Colon (tissue), 2 donors: ENCODE data around the gene ZFAND6.

Experiments
- FAIRE-seq: peaks from 2 replicates; lab custom pipeline; 2012; peaks lifted over from hg19 to GRCh38; lab: Jason Lieb, UNC
- donor health status: control.
- donor health status: control.

Gene ZFAND6

DNA sequence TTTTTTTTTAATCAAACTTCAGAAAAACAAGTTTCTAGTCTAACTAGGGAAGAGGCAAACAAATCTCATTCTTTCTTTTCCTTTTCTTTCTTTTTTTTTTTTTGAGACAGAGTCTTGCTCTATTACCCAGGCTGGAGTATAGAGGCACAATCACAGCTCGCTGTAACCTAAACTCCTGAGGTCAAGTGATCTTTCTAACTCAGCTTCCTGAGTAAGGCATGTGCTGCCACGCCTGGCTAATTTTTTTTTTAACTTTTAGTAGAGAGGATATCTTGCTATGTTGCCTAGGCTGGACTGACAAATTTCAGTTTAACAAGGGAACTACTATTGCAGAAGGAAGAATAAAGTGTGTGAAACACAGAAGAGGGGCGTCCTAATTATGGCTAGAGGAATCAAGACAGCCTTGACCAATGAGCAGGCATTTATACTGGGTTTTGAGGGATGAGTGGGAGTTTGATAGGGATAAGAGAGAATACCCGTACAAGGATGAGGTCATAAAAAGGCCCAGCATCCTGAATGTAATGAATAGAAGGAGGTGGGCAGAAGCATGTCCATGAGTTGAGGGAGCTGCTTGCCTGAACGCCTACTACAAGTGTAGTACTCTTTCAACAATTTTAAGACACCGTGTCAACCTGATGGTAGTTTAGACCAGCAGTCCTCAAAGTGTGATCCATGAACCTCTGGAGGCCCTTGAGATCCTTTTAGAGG, 6.7 kb upstream of the ZFAND6 start:
- no peak for FAIRE-seq

GRCh38 chr15:80055933-80056332, 3.5 kb upstream of the ZFAND6 start:
- no peak for FAIRE-seq

DNA sequence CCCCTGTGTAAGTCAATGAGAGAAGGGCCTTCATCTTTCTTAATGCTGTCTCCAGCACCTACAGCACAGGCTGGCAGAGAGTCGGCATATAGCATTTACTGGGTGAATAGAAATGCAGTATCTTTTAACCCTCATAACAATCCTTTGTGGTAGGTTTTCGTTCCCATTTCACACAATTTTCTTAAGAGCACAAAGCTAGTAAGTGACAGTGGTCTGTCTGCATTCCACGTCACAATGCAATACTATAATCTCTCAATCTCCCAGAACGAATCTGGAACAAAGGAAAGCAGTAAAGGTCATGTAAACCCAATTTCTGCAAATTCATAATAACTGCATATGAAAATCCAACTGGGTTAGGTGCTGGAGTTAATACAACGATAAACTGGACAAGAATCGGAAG, 1.4 kb upstream of the ZFAND6 start:
- no peak for FAIRE-seq

- no peak for FAIRE-seq
Observed at GRCh38 chr15:80059786-80060355, 395 bp downstream of the ZFAND6 start.

DNA sequence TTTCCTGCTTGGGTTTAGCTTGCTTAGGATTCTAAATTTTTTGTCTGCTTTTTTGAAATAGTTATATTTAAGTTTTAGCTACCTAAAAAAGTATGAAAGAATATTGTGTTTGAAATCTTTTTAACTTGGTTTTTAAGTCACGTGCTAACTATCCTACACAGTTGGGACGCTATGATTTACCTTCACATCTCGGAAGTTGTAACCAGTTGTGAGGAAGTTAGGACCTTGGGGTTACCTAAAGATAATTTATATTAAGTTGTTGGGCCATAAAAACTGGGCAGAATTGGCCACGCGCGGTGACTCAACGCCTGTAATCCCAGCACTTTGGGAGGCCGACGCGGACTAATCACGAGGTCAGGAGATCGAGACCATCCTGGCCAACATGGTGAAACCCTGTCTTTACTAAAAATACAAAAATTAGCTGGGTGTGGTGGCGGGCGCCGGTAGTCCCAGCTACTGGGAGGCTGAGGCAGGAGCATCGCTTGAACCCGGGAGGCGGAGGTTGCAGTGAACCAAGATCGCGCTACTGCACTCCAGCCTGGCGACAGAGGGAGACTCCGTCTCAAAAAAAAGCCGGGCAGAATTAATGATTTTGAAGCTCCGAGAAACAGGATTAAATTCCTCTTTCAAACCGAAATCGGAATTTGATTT, 1.0 kb downstream of the ZFAND6 start:
- no peak for FAIRE-seq

DNA sequence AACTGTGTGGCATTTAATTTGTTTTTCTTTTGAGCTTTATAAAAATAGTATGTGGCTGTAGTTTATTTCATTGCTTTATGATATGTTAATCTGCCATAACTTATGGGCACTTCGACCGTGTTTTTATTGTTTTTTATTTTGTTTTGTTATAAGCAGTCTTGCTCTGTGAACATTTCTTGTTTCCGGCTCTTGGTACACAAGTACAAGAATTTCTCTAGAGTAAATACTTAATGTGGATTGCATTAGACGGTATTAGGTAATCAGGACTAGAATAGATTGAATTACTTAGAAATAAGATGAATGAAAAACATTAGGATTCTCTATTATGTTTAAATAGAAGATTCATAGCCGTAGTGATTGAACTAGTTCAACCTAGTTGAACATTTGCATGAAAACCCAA, 2.1 kb downstream of the ZFAND6 start:
- peak; percentile 31 for FAIRE-seq

DNA sequence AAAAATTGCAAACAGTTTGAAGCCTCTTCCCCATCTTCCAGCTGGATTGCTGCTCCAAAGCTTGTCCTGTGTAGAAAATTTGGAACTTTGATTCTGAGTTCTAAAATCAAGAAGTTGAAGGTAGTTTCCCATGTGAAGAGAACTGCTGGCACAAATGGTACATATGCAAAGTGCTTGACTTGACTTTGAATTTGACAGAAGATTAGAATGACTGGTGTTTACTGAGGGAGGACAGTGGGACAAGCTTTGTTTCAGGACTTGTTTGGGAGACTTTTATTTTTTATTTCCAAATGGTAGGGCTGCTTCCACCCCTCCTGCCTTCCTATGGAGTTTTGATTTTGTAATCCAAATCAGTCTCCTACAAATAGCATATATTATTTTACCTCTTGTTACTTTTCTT, 7.4 kb downstream of the ZFAND6 start:
- no peak for FAIRE-seq

DNA sequence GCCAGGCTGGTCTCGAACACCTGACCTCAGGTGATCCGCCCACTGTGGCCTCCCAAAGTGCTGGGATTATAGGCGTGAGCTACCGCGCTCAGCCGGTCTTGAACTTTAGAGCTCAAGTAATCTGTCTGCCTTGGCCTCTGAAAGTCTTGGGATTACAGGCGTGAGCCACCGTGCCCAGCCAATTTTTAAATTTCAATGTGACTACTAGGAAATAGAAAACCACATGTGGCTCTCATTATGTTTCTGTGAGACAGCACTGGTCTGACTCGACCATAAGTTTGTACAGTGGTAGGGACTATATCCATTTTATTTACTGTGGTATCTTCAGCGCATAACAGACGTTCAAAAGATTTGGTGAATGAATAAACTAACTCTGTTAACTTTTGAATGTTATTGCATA, 9.1 kb downstream of the ZFAND6 start:
- FAIRE-seq, result no peak

- FAIRE-seq, result no peak
Observed at GRCh38 chr15:80070840-80071239, 11.4 kb downstream of the ZFAND6 start.

- no peak for FAIRE-seq
Observed at GRCh38 chr15:80071652-80072051, 12.2 kb downstream of the ZFAND6 start.

- peak; percentile 80 for FAIRE-seq
Observed at GRCh38 chr15:80072285-80072994, 13.0 kb downstream of the ZFAND6 start.

DNA sequence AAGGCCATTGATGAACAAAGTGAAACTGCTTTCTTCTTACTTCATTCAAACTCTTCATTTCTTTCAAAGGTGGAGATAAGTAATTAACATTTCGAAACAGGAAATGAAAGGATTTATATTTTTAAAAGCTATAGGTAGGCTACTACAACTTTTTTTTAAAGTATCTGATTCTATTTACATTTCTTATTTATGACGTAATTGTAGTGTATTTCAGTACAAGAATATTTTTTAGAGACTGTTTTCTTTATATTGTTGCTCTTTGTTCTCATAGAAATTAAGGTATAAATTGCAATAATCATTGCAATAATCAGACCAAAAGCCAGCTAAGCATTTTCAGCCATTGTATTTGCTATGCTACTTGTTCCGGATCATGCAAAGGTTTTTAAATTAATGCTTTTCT, 13.7 kb downstream of the ZFAND6 start:
- FAIRE-seq, result no peak

DNA sequence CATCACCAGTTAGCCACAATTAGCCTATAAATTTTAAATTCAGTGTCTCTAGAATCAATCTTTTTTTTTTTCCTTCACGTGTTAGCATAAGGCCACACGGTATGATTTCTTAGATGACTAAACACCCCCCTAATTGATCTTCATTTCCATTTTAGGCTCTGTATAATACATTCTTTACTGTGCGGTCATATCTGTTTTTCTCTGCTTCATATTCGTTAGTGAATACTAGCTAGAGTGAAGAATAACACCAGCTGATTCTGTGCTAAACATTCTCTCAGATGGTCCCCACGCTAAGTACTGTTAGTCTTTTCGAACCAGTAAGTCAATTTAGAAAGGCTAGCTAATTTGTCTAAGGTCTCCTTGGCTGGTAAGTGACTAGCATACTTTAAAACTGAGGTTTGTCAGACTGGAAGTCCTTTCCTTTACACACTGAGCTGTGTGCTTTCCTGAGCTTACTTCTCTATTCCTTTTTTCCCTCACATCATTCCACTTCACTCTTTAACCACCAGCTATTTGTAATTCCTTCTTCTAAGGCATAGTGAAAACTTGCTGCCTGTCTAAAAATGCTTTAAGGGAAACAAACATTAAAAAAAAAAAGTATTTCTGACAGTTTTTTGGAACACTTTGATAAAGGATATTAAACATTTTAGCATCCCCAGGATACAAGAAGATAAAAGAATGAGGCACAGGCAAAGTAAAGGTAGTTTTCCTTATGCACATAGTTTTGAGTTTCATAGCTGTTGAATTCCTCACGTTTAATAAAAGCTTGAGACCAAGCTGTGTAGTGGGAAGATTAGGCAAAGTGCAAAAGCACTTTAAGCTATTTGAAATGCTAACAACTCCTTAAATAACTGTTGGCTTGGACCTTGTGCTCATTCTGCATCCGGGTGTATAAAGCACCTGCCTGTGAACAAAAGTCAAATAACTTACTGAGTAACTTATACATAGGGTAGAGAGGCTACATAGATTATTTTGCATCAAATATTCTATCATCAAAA, 17.1 kb downstream of the ZFAND6 start:
- no peak for FAIRE-seq

DNA sequence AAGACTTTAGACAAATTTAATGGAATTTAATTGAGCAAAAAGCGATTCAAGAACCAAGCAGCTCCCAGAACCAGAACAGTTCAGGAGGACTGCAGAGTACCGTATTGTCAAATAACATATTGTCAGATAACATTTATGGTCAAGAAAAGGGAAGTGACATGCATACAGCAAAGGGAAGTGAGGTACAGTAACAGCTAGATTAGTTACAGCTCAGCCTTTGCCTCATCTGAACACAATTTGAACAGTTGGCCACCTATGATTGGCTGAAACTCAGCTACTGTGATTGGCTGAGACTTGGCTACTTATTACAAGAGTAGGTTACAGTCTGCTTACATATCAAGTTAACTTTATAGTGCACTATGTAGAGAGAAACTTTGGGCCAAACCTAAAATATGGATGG, 21.9 kb downstream of the ZFAND6 start:
- FAIRE-seq, result no peak

DNA sequence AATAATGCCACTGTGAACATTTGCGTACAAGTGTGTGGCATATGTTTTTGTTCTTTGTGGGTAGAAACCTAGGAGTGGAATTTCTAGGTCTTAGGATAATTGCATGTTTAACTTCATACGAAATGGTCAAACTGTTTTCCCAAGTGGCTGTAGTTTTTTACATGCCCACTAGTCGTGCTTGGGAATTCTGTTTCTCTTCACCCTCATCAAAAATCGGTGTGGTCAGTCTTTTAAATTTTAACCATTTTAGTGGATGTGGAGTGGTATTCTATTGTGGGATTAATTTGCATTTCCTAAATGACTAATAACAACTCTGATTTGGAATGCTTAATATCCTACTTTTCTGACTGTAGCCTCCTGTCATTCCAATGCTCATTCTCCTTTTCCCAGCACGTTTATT, 27.6 kb downstream of the ZFAND6 start:
- no peak for FAIRE-seq

GRCh38 chr15:80090041-80090440, 30.6 kb downstream of the ZFAND6 start:
- no peak for FAIRE-seq

DNA sequence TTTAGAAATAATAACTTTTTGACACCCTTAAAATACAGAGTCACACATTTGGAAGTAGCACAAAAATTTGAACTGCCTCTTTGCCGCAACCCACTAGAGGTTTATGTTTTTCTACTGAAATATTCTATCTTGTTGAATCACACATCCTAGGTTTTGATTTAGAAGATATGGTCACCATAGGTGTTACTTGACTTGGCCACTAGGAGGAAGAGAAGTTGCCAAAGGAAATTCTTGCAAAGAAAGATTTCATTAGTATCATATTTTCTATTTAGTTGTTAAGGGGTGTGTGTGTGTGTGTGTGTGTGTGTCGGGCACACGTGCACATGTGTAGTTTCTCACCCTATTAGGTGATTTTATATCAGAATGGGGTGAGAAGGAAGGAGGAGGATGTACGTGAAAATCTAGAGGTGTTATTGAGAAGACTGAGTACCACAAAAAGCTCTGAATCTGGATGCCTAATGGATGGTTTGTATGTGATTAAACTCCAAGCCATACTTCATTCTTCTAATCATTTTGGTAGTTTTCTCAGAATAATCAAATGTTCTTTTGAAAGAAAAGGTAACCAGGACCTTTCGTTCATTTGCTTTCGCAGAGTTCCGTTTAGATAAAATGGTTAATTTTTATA, 31.5 kb downstream of the ZFAND6 start:
- no peak for FAIRE-seq

DNA sequence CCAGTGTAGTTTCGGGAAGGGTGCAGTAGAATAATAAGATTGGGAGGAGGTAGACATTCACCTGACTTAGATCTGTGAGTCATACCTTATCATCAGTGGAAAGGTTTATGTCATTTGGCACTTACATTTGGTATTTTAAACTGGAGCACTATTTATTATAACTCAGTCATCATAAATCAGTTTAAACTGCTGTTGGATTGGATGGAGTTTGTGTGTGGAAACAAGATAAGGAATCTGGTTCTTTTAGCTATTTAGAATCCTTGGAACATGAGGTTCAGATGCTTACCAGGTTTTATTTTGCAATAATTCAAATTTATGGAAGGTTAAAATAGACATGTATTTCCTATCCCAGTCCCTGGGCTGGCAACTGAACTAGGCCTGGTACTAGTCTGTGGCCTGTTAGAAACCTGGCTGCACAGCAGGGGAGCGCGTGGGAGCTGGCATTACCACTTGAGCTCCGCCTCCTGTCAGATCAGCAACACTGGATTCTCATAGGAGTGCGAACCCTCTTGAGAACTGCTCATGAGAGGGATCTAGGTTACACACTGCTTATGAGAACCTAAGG, 34.5 kb downstream of the ZFAND6 start:
- no peak for FAIRE-seq

- no peak for FAIRE-seq
Observed at GRCh38 chr15:80095511-80095910, 36.0 kb downstream of the ZFAND6 start.

DNA sequence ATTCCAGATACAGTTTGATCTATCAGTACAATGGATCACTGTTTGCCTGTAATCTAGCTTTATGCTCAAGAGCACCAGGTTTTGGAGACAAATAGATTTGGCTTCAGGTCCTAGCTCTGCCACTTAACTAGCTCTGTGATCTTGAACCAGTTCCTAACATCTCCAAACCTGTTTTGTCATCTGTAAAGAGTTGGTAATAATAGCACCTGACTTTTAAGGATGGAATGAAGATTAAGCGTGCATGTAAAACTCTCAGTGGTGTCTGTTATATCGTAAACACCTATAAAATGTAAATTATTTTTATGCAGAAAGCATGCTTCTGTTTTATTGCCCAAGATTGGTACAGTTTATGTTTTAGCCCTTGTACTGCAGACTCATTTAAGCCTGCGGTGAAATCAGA, 36.5 kb downstream of the ZFAND6 start:
- FAIRE-seq, result no peak

DNA sequence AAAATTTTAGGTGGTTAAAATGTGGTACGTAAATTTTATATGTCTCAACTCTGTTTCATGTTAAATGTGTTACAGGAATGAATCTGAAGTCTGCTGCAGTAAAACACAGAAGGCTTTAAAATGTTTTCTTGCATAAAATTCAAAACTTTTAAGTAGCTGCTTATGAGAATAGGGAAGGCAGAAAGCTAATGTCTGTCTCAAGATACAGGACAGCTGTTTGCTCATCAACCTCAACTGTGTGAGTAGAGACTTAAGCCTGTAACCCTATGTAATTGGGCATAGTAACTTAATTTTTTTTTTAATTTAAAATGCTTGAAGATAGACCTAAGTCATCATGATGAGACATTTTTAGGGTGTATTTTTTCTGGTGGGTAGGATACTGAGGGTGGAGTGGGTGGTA, 38.9 kb downstream of the ZFAND6 start:
- no peak for FAIRE-seq
